Measurements from ENCODE around the gene SPOCK1. TPM values are rescaled to one million over a fixed set of nuclear protein-coding genes. Genes with fewer than 3 reads are reported as not detected.

The SPOCK1 gene
- total RNA-seq, 1 experiment from 2014 or later = 10.9 TPM

- H3K4me2 ChIP-seq (ENCODE audit: insufficient read depth, insufficient read length, low read length) = no peak overlapping the region
- H3K9me3 Mint-ChIP-seq = no peaks in the 10 kb centered on the region; a peak in 2 of 5 replicates
- H3K27me3 ChIP-seq (ENCODE audit: insufficient read depth, low read length) = no peaks in the 10 kb centered on the region
- H3K9me3 ChIP-seq (ENCODE audit: control insufficient read depth, low read depth, low read length) = no peaks in the 10 kb centered on the region
- no peak overlapping the region for H3K9ac ChIP-seq (ENCODE audit: extremely low read depth, insufficient read length, low read length)
- H3K23ac ChIP-seq (ENCODE audit: insufficient read length, low read depth, low read length) = no peak overlapping the region
- no CpG with 5 or more reads among the region's 5 CpGs for WGBS (ENCODE audit: extremely low coverage, insufficient read length, low lambda C conversion rate)
- H4K91ac ChIP-seq (ENCODE audit: insufficient read length, low read depth, low read length) = no peak overlapping the region
- H2BK20ac ChIP-seq (ENCODE audit: low read depth, low read length, poor library complexity, severe bottlenecking) = no peak overlapping the region
- H2BK15ac ChIP-seq (ENCODE audit: low read depth, low read length) = no peak overlapping the region
- no peak overlapping the region for H3K18ac ChIP-seq (ENCODE audit: insufficient read length, low read depth, low read length)
- H3K4me1 Mint-ChIP-seq = peaks cover 7 to 9% of the 10 kb centered on the region in 2 experiments; a peak in 2 of 4 replicates
- H3T11ph ChIP-seq (ENCODE audit: low read length) = no peak overlapping the region
- no peak overlapping the region for H2AFZ ChIP-seq (ENCODE audit: low read length)
- no peaks in the 10 kb centered on the region for H3K79me1 ChIP-seq (ENCODE audit: insufficient read depth, low read depth, low read length, poor library complexity, severe bottlenecking)
- no peak overlapping the region for H3K4ac ChIP-seq (ENCODE audit: low read depth, low read length)
- H2AK5ac ChIP-seq (ENCODE audit: insufficient read length, low read length) = no peak overlapping the region
- no peak overlapping the region for H3K14ac ChIP-seq (ENCODE audit: insufficient read depth, low read length)
- H3K36me3 Mint-ChIP-seq (ENCODE audit: insufficient read depth in 1 of 3, low read depth in 3 of 3) = no peaks in the 10 kb centered on the region
- no peaks in the 10 kb centered on the region for H3K23me2 ChIP-seq (ENCODE audit: insufficient read length, low read depth, low read length, poor library complexity, severe bottlenecking)
- H3K27ac Mint-ChIP-seq = no peak overlapping the region
- no peak overlapping the region for H4K5ac ChIP-seq (ENCODE audit: insufficient read length, low read depth, low read length)
- DNase-seq = no peak
- H3K27me3 Mint-ChIP-seq (ENCODE audit: low read depth) = peaks cover 5% of the 10 kb centered on the region
- no peak overlapping the region for H2BK12ac ChIP-seq (ENCODE audit: insufficient read length, low read depth, low read length)
- H3K56ac ChIP-seq (ENCODE audit: insufficient read length, low read depth, low read length) = no peak overlapping the region
- no peak overlapping the region for H4K8ac ChIP-seq (replicated peaks; ENCODE audit: insufficient read length, low read depth, low read length)
- TF ChIP-seq CTCF (conservative IDR thresholded peaks at IDR 0.05) = no peak
- no peak overlapping the region for H2BK120ac ChIP-seq (ENCODE audit: low read depth, low read length, poor library complexity, severe bottlenecking)
- H2BK5ac ChIP-seq (ENCODE audit: insufficient read length, low read length) = no peak overlapping the region
- H3K27ac ChIP-seq (ENCODE audit: insufficient read length, low read depth, low read length) = no peak overlapping the region
- no peaks in the 10 kb centered on the region for H3K79me2 ChIP-seq (ENCODE audit: insufficient read depth, low read length)
- H4K20me1 ChIP-seq (ENCODE audit: control insufficient read depth, insufficient read depth, insufficient read length) = no peaks in the 10 kb centered on the region
- H3K4me1 ChIP-seq (ENCODE audit: insufficient read depth, low read length) = no peaks in the 10 kb centered on the region
- H3K4me3 Mint-ChIP-seq = no peak overlapping the region
Measured at GRCh38 chr5:137516961-137517360, 17.8 kb upstream of the SPOCK1 start.

Data from H9 (cell line).